ENCODE measurements around the gene CAPN11. TPM values are rescaled to one million over a fixed set of nuclear protein-coding genes. Genes with fewer than 3 reads are reported as not detected.

The CAPN11 gene
- total RNA-seq, 2 donors from 2014 or later = 2.0 TPM; not detected in 1

- intact Hi-C loops (cut with DNase I) = no loop called here
Measured at GRCh38 chr6:44176130-44176761, 17.6 kb downstream of the CAPN11 start.

GRCh38 chr6:44176762-44177509 lies 18.3 kb downstream of the CAPN11 start:
- intact Hi-C loops (cut with DNase I) = no loop called here
- Histone ChIP-seq H3K27me3 (no peaks in the 10 kb centered on the region), H3K27ac (no peak overlapping the region), H3K36me3 (no peaks in the 10 kb centered on the region), H3K9ac (ENCODE audit: low read depth in 2 of 2, low read length in 2 of 2) (no peak overlapping the region), H3K4me1 (no peaks in the 10 kb centered on the region), H3K4me3 (no peak overlapping the region), H3K9me3 (no peaks in the 10 kb centered on the region)
- no peak for DNase-seq
- no peak for TF ChIP-seq CTCF (IDR thresholded peaks at IDR 0.05)

More at GRCh38 chr6:44176130-44176761, 17.6 kb downstream of the CAPN11 start:
- H3K36me3 ChIP-seq = no peaks in the 10 kb centered on the region
- no peaks in the 10 kb centered on the region for H3K4me1 ChIP-seq
- no peak for TF ChIP-seq CTCF (IDR thresholded peaks at IDR 0.05)
- DNase-seq = no peak
- H3K4me3 ChIP-seq = no peak overlapping the region
- H3K9ac ChIP-seq (ENCODE audit: low read depth in 2 of 2, low read length in 2 of 2) = peak overlapping the region in 1 of 2 donors; percentile 12
- no peaks in the 10 kb centered on the region for H3K27me3 ChIP-seq
- no peaks in the 10 kb centered on the region for H3K9me3 ChIP-seq
- no peak overlapping the region for H3K27ac ChIP-seq

GRCh38 chr6:44177691-44178423 lies 19.2 kb downstream of the CAPN11 start:
- intact Hi-C loops (cut with DNase I) = no loop called here
- H3K9ac ChIP-seq (ENCODE audit: low read depth in 2 of 2, low read length in 2 of 2) = no peak overlapping the region
- TF ChIP-seq CTCF (IDR thresholded peaks at IDR 0.05) = no peak
- no peak overlapping the region for H3K27ac ChIP-seq
- H3K36me3 ChIP-seq = no peaks in the 10 kb centered on the region
- no peaks in the 10 kb centered on the region for H3K9me3 ChIP-seq
- H3K4me3 ChIP-seq = no peak overlapping the region
- H3K4me1 ChIP-seq = no peaks in the 10 kb centered on the region
- H3K27me3 ChIP-seq = no peaks in the 10 kb centered on the region
- no peak for DNase-seq

GRCh38 chr6:44178424-44179071 lies 19.9 kb downstream of the CAPN11 start:
- Histone ChIP-seq H3K4me1 (no peaks in the 10 kb centered on the region), H3K9me3 (no peaks in the 10 kb centered on the region), H3K27ac (no peak overlapping the region), H3K9ac (ENCODE audit: low read depth in 2 of 2, low read length in 2 of 2) (no peak overlapping the region), H3K4me3 (no peak overlapping the region), H3K27me3 (no peaks in the 10 kb centered on the region), H3K36me3 (no peaks in the 10 kb centered on the region)
- TF ChIP-seq CTCF (IDR thresholded peaks at IDR 0.05) = no peak
- intact Hi-C loops (cut with DNase I) = no loop called here
- no peak for DNase-seq

GRCh38 chr6:44179072-44179536 lies 20.5 kb downstream of the CAPN11 start:
- Histone ChIP-seq H3K9me3 (no peaks in the 10 kb centered on the region), H3K9ac (ENCODE audit: low read depth in 2 of 2, low read length in 2 of 2) (no peak overlapping the region), H3K27me3 (no peaks in the 10 kb centered on the region), H3K4me1 (no peaks in the 10 kb centered on the region), H3K4me3 (no peak overlapping the region), H3K36me3 (no peaks in the 10 kb centered on the region), H3K27ac (no peak overlapping the region)
- no peak for TF ChIP-seq CTCF (IDR thresholded peaks at IDR 0.05)
- no peak for DNase-seq
- intact Hi-C loops (cut with DNase I) = no loop called here
